ENCODE results near the gene INTS1.
A peak's percentile ranks its signal among the peaks of the same experiment; 100 is the strongest.
"Not testable (repeated sequence)": the region's sequence is repeated elsewhere in the genome, so short reads cannot be mapped to it uniquely, and the experiment has no call there.

INTS1 gene

DNA sequence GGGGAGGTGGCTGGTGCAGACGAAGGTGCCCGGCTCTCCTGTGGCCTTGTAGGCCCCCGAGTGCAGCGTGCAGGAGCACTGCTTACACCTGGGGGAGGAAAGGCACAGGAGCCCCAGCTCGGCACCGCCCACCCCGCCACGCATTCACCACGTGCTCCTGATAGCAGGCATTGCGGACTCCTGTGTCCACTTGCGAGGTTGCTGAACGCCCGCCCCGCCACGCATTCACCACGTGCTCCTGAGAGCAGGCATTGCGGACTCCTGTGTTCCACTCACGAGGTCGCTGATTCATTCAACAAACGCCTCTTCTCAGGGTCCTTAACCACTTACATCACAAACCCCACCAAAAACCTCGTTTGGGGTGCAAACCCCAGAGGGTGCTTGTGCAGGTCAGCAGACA, 58.8 kb downstream of the INTS1 start:
- DNase-seq (ENCODE audit: low spot score) = no peak

DNA sequence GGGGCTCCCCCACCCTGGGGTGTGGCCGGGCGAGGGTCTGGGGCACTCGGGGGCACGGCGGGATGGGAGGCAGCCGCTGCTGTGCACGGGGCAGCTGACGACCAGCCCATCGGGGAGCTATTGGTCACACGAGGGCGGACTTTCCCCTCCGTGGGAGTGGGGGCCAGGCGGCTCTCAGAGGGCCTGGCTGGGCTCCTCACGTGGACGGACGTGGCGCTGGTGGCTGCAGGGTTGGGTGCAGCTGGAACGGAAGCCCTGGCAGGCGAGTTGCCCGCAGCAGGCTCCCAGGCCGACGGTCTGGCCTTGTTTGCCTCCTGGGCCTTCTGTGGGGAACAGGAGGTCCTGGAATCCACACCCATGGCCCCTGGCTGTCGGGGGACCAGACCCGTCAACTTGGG, 59.3 kb downstream of the INTS1 start:
- DNase-seq (ENCODE audit: low spot score) = no peak

DNA sequence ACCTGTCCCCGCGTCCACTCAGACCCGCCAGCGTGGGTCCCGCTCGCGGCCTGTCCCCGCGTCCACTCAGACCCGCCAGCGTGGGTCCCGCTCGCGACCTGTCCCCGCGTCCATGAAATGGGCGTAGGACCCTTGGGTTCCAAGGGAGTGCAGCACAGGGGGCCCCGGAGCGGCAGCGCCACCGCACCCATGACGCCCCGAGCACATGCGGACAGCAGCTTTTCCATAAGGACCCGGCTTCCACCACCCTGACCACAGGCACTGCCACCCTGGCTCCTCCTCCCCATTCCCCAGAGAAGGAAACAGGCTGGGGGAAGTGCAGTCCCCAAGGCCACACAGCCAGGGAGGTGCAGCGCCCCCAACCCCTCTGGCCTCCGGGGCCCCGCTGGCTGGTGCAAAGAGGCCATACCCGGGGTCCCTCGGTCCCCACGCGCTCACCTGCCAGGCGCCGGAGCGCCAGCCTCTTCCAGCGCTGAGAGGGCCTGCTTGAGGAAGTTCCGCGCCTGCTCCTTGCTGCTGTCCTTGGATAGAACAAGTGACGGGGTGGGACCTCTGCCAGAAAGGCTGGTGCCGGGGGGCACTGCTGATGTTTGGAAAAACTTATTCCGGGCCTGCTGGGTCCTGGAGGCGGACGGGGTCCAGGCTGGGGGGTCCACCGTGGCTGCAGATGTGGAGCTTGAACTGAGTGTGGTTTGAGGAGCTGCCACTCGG, 59.8 kb downstream of the INTS1 start:
- DNase-seq (ENCODE audit: low spot score) = no peak

DNA sequence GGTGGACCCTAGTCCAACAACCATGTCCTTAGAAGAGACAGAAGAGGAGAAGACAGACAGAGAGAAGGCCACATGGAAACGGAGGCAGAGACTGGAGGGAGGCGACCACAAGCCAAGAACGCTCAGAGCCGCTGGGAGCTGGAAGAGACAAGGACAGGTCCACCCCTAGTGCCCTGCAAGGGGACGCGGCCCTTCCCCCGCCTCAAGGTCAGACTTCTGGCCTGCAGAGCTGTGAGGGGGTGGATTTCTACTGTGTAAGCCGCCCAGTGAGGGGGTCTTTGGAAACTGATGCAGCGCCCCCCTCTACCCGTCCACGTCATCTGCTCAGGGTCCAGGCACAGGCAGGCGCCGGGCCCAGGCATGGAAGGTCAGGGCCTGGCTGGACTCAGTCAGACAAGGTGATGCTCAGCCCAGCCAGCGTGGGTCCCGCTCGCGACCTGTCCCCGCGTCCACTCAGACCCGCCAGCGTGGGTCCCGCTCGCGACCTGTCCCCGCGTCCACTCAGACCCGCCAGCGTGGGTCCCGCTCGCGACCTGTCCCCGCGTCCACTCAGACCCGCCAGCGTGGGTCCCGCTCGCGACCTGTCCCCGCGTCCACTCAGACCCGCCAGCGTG, 60.5 kb downstream of the INTS1 start:
- not testable (repeated sequence) for DNase-seq (ENCODE audit: low spot score)

DNA sequence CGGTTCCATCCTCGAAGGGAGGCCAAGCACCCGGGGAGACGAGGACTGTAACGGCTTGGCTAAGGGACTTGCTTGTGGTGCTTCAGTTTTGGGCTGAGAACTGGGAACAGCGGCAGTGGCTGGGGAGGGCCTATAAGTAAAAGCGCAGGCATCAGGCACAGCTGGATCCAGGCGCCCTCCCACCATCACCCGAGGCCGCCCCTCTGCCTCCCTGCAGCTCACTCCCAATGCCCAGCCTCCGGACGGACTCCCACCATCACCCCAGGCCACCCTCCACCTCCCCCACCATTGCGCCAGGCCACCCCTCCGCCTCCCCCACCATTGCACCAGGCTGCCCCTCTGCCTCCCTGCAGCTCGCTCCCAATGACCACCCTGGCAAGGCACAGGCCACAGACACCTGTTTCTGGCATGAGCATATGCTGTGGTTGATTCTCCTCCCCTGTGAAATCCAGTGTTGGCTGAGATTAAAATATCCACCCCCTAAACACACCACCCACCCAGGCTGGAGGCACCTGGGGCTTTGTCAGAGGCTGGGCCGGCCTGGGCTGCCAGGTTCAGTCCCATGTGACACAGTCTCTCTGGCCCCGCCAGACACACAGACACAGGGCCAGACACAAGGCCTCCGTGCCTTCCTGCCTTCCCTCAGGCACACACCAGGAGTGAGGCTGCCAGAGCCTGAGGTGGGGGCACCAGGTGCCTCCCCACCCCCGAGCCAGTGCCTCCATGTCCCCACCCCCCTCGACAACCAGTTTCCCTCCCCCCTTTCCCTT, 61.6 kb downstream of the INTS1 start:
- no peak for DNase-seq (ENCODE audit: low spot score)

DNA sequence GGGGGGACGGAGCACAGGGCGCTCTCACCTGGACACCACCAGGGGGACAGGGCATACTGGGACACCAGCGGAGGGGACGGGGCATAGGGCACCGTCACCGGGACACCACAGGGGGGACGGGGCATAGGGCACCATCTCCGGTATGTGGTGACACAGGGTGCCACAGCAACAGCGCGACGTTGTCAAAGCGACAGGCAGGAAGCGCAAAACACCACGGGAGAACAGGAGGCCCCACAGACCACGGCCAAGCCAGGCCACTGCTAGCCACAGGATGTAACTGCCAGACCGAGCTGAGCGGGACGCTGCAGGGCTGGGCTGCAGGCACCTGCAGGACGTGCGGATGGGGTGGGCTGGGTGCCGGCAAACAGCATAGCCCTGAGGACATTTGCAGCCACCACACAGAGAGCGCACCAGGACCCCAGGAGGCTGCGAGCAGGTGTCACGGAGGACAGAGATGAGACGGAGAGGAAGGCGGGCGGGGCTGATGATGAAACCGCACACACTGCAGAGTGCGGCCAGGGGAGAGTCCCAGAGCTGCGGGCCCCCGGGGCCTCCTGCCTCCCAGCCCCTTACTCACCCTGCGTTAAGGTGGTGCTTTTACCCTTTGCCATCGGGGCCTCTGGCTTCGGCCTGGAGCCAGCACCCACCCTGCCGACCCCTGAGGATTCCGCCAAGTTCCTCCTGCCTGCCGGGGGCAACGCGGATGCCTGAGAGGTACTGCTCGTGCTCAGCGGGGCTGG, 62.4 kb downstream of the INTS1 start:
- no peak for DNase-seq (ENCODE audit: low spot score)

DNA sequence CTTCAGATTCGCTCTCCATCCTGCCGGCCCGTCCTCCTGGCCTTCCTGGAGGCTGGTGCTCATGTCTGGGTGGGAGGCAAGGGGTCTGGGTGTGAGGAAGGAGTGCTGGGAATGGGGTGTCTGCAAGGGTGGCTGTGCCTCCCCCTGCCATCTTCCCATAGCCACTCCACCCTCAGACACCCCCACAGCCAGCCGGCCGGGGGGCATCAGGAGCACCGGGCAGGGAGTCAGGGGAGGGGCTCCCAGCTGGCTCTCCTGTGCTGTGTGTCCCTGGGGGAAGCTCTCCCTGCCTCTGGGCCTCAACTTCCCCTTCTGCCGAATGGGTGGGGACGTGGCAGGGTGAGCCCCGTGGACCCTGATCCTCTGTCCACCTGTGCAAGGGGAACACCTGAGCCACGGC, 63.6 kb downstream of the INTS1 start:
- no peak for DNase-seq (ENCODE audit: low spot score)

DNA sequence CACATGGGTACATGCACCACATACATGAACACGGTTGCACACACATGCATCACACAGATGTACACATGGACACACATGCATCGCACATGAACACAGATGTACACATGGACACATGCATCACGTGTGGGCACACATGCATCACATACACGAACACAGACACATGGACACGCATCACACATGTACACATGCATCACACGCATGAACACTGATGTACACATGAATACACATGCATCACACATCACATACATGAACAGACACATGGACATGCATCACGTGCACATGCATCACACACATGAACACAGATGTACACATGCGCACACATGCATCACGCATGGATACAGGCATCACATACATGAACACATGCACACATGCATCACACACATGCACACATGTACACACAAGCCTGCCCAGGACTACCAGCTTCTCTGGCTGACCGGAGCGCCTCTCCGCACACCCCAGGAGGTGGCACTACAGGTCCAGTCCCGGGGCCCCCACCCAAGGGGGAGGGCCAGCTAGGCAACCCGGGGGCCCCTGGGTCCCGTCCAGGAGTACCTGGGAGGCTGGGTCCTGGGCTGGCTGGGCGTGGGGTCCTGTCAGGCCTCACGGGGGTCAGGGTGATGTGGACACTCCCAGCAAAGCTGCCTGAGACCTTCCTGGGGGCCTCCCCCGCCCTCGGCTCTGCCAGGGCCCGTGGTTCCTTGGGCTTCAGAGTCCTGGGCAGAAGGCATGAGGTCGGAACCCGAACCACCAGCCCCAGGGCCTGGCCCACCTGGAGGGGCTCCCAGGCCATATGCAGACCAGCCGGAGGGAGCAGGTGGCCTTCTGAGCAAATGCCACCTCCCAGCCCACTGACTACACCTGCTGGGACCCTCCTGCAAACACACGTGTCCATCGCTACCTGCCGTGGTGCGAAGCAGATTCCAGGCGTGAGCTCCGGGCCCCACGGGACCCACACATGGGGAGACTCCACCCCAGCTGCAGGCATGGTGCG, 64.5 kb downstream of the INTS1 start:
- DNase-seq (ENCODE audit: low spot score) = no peak

DNA sequence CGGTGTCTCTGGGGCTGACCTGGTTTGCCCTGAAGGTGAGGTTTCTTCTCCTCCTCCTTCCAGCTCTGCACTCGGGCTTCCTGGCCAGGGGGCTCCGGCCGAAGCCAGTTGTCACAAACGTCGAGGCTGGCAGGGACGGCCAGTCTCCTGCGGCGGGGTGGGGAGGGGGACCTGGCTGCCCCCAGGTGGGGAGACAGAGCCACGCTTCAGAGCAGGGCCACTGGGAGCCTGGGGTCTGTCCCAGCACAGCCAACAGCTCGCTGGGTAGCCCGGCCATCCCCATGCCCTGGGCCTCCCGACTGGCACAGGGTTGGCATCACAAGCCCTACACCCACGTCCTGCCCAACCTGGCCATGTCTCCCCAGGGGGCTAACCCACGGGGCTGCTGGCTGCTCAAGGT, 65.4 kb downstream of the INTS1 start:
- DNase-seq (ENCODE audit: low spot score) = no peak

DNA sequence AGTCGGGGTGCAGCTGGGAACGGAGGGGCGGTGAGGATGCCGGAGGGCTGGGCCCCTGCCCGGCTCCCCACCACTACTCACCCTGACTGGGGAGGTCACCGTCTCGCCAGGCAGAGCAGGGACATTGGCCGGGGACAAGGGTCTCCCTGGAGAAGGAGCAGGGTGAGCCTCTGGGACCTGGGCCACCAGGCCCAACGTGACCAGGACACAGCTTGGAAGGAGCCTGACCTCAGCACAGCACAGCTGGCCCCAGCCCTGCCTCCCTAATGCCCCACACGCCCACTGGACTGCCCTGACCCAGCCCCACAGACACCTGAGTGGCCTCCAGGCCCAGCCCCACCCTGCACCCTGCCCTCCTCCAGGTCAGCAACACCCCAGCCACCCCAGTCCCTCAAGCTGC, 66.0 kb downstream of the INTS1 start:
- DNase-seq (ENCODE audit: low spot score) = no peak

DNA sequence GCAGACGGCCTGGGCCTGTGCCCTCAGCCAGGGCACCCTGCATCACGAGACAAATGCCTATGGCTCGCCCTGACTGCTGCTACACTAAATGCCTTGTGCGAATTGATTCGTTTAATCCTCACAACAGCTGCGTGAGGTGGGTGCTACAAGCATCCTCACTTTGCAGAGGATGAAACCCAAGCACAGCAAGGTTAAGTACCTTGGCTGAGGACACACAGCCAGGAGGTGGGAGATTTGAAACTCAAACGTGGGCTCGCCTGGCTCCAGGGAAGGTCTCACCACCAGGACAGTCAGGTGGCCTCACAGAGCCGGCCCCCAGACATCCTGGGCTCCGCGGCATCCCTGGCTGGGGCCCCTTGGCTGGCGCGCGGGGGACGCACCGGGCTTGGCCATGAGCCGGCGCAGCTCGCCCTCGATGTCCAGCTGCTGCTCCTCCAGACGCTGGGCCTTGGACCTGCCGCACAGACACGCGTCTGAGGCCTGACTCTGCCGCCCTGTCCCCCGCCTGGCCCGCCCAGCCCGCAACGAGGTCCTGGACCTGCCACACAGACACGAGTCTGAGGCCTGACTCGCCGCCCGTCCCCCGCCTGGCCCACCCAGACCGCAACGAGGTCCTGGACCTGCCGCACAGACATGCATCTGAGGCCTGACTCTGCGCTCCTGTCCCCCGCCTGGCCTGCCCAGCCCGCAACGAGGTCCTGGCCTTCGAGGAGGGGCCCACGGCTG, 66.9 kb downstream of the INTS1 start:
- DNase-seq (ENCODE audit: low spot score) = no peak

DNA sequence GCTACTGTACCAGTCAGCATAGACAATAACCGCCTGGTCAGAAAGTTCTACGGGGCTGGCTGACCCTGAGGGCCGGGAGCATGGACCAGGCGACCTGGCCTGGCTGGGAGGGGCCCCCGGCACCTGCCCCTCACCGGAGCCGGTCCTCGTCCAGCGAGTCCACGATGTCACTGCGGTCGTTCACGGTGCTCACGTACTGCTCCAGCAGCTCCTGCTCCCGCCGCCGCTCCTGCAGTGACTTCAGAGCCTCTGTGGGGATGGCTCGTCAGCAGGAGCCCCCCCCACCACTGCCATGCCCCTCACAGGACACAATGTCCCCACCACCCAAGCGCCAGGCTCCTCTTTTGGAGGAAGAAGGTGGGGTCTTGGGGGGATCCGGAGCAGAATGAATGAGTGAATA, 67.6 kb downstream of the INTS1 start:
- DNase-seq (ENCODE audit: low spot score) = no peak

DNA sequence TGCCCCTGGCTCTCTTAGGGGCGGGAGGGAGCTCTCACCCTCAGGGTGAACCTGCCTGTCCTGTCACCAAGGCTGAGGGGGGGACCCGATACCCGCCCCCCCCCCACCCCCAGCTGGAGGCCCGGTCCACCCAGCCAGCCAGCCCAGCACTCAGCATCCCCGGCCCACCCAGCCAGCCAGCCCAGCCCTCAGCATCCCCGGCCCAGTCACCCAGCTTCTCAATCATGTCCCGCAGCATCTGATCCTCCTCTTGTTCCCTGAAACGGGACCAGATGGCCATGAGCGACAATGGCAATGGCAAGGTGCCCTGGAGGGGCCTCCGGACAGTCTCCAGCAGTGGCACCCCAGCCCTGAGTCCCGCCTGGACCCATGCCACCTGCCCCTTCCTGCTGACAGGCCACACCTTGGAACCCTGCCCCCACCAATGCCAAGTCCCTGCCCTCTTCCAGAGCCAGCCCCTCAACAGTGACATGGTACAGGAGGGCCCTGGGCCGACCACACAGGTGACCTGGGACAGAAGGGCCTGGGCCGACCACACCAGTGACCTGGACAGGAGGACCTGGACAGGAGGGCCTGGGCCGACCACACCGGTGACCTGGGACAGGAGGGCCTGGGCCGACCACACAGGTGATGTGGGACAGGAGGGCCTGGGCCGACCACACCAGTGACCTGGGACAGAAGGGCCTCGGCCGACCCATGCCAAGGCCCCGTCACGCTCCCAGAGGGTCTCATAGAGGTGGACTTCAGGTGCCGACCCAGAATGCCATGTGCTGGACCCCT, 69.1 kb downstream of the INTS1 start:
- DNase-seq (ENCODE audit: low spot score) = no peak

DNA sequence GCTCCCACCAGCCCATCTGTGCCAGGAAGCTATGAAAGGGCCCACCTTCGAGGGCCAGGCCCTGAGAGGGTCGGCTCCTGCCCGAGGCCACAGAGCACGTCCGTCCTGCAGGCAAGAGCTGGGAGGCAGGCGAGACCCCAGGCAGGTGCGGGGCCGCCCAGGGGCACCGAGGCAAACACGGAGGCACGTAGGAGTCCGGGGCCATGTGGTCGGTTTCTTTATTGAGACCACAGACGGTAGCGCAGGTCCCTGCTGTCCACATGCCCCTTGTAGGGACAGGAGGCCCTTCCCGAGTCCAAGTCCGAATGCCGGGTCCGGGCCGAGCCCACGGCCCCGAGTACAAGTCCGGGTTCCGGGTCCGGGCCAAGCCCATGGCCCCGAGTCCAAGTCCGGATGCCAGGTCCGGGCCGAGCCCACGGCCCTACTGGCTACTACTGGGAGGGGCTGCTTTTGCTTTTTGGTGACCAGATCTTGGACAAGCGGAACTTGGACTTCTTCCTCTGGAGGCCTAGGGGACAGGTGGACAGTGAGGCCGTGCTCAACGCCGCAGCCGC, 69.9 kb downstream of the INTS1 start:
- no peak for DNase-seq (ENCODE audit: low spot score)

DNA sequence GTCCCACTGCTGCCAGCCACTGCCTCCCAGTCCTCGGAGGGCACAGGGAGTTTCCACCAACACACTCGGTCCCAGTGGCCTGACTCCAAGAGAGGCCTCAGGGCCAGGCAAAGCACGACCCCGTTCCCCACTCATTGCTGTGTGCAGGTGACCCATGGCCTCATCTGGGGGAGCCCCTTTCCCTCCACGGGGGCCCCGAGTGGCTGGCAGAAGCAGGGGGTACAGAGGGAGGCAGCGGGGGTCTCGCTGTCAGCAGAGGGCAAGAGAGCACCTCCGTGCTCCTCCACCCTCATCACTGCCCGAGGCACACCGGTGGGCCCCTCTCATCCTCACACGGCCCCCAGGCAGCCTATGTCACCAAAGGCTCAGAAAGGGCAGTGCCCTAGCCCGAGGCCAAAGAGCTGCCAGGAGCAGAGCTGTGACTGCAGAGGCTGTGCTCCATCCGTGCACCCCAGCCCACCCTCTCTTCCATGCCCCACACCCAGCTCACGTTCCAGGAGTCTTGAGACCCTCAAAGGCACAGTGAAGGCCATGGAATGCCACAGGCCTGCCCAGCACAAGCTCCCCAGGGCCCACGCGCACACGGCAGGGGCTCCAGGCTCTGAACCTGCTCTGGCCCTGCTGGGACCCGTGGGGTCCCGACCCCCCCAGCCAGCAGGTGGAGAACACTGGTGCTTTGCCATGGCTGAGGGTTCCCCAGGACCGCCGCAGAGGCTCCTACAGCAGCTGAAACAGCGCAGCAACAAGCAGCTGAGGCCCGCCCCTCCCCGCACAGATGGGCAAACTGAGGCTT, 70.9 kb downstream of the INTS1 start:
- DNase-seq (ENCODE audit: low spot score) = no peak

DNA sequence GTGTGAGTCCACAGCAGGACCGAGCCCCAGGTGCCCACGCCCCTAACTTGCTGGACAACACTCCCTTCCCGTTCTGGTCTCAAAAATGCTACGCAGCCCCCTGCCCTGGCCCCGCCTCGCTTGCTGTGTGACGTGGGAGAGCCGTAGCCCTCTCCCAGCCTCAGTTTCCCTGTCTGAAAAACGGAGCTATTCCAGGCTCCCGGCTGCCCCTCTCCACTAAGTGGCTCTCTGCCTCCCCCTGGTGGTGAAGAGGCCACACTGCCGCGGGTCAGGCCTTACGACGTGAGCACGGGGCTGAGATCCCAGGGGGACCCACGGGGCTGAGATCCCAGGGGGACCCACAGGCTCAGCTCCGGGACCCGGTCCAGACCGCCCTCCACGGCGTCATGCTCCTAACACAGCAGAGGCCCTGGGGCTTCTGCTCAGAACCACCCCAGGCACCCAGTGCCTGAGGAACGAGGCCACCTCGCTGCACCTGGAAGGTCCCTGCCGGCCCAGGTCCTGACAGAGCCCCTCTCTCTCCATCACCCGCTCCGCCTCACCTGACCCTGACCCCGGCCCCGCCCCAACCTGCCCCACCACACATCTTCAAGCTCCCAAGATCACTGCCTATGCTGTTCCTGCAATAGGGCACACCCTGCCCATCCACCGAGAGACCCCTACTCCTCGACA, 71.6 kb downstream of the INTS1 start:
- DNase-seq (ENCODE audit: low spot score) = peak; percentile 84

DNA sequence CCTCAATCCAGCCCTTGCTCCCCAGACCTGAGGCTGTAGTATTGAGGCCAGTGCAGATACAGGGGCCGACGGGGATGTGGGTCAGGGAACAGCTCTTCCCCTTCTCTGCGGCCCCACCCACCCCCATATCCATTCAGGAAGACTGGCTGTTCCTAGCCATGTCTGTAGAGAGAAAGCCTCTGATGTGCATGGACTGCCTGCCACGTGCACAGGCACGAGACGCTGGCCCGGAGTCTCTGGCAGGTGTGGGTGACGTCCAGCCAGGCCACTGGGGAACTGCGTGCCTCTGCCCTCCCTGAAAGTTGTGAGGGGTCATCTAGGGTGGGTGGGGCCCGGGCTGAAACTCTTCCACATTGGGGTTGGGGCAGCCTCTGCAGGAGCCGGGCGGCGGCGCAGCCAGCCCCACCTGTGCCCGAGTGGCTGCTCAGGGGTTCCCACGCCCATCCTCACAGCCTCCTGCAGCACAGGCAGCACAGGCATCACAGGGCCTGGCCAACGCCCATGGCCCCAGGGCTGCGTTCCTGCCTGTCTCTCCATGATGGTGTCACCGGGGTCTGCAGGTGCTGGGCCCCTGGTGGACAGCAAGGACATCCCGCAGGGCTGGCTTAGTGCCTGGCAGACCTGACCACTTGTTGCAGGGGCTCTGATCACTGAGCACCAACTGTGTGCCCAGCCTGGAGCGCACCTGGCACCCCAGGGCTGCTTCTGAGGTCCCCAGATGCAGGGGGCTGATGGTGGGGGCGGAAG, 72.4 kb downstream of the INTS1 start:
- DNase-seq (ENCODE audit: low spot score) = no peak
